Stimulated activated CD8-positive, alpha-beta memory T cell treated with anti-CD3 and anti-CD28 coated beads, Interleukin-15, amount 100 ng/mL, for 24 hours (primary cell): ENCODE results near the gene UPF3A.
"Not testable (repeated sequence)": the region's sequence is repeated elsewhere in the genome, so short reads cannot be mapped to it uniquely, and the experiment has no call there.

Source experiments
- DNase-seq: peaks from one replicate; pipeline ENCODE4 v3.0.0-alpha.2; 2020; ENCODE audit warnings: low read depth

UPF3A gene

DNA sequence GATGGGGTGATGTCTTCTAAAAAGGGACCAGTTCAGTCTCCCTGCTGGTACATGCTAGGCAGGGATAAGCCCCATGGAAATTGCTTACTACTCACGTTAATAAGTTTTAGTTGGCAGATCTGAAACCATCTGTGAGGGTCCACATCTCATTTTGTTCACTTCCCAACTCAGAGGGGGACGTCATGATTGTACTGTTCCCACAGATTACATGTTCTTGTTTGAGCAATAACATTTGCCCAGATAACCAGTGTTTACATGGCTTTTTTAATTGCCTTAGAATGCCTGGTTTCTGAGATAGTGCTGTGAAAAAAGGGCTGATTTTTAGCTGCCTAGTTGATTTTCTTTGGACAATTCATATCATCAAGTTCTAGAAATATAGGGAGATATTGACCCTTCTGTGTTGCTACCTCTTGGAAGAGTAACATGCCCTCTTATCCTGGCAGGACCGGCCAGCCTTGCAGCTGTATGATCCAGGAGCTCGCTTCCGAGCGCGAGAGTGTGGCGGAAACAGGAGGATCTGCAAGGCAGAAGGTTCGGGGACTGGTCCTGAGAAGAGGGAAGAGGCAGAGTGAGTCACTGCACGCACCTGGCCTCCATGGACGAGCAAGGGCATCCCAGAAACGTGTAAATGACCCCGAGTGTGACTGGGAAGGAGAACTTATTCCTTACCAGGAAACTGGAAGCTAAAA, 23.1 kb downstream of the UPF3A start:
- no peak for DNase-seq

DNA sequence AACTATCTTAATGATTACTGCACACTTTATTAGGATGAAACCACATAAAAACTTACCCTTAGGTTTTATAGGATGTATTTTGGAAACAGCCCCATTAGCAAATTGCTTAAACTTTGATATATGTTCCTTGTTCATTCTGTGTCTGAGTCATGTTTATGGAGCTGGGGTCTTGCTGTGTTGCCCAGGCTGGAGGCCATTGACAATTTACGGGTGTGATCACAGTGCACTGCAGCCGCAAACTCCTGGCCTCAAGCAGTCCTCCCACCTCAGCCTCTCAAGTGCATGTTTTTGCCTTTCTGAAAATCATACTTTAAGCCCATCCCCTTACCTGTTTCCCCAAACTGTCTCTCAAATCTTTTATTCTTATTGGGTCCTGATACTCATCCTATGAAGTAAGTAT, 27.7 kb downstream of the UPF3A start:
- no peak for DNase-seq

DNA sequence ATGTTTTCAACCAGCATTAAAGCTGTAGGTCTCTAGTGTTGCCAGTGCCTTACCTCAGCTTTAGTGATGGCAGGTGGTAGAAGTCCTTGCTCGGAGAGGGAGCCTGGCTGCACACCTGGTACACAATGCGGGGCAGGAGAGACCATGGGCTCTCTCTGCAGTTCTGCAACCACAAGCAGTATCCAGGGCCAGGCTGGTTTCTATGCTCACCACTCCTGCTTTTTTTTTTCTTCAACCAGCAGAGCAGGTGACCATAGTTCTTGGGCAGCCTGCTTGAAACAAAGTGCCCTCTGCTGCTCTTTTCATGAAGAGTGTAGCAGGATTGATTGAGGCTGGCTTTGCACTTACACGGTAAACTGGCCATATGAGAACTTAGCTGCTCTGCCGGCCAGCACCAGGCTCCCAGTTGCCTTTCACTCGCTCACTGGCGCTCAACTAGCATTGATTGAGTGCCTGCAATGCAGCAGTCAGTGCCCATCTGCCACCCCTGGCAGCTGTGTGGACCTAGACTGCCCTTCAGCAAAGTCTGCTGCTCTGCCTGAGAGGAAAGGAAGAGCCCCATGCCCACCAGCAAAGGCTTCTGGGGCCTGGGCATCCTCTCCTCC, 28.5 kb downstream of the UPF3A start:
- no peak for DNase-seq

DNA sequence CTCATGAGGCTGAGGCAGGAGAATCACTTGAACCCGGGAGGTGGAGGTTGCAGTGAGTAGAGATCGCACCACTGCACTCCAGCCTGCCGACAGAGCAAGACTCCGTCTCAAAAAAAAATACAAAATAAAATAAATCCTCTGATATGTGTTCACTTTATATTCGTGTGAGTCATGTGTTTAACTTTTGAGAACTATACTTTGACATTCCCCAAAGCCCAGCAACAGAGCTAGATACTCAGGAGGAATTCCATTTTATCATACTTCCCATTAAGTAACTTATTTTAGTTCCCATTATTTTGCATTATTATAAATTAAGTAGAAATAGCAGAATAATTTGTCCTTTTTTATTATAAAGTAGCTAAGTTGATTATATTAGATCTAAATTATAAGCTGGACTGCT, 29.6 kb downstream of the UPF3A start:
- no peak for DNase-seq

DNA sequence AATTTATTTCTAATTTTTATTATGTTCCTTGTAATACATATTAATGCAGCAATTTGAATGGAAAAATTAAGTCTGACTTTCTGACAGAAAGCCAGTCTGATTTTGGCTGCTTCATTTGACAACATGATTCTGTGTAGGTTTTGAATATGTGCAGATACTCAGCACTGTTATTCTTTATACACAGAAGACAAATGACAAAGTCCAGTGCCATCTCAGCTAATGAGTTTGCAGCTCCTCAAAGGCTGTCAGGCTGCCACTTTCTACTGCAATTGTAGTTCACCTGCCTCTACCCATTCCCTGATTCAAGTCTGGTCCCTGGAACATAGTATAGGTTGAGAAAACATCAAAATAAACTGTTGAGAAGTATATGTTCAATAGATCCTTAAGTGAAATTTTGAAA, 30.0 kb downstream of the UPF3A start:
- no peak for DNase-seq

DNA sequence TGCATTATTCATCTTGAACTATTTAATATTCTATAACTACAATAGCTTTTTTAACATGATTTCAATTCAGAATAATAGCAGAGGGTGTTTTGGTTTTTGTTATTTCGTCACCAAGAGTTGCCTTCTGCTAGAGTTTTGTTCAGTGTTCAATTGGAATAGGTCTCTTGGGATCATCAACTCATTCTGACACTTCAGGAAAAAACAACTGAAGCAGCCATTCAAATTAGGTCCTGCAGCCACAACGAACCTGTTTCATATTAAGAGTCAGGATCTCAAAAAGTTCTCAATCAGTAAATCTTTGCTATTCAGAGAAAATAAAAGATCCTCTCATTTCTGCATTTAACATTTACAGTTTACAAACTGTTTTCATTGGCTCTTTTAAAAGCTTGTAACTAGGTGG, 30.5 kb downstream of the UPF3A start:
- DNase-seq = no peak

DNA sequence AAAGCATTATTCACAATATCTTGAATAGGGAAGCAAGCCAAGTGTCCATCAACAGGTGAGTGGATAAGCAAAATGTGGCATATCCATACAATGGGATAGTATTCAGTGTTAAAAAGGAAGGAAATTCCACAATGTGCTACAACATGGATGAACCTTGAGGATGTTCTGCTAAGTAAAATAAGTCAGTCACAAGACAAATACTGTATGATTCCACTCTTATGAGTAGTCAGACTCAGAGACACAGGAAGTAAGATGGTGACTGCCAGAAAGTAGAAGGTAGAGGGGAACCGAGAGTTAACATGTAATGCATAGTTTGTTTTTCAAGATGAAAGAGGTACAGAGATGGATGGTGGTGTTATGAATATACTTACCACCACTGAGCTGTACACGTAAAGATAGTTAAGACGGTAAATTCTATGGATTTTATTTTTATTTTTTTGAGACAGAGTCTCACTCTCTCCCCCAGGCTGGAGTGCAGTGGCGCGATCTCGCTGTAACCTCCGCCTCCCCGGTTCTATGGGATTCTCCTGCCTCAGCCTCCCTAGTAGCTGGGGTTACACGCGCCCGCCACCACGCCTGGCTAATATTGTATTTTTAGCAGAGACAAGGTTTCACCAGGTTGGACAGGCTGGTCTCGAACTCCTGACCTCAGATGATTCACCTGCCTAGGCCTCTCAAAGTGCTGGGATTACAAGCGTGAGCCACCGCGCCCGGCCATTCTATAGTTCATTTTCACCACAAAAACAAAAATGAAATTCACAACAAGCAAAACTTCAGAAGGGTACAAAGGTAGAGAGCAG, 31.9 kb downstream of the UPF3A start:
- DNase-seq = no peak

DNA sequence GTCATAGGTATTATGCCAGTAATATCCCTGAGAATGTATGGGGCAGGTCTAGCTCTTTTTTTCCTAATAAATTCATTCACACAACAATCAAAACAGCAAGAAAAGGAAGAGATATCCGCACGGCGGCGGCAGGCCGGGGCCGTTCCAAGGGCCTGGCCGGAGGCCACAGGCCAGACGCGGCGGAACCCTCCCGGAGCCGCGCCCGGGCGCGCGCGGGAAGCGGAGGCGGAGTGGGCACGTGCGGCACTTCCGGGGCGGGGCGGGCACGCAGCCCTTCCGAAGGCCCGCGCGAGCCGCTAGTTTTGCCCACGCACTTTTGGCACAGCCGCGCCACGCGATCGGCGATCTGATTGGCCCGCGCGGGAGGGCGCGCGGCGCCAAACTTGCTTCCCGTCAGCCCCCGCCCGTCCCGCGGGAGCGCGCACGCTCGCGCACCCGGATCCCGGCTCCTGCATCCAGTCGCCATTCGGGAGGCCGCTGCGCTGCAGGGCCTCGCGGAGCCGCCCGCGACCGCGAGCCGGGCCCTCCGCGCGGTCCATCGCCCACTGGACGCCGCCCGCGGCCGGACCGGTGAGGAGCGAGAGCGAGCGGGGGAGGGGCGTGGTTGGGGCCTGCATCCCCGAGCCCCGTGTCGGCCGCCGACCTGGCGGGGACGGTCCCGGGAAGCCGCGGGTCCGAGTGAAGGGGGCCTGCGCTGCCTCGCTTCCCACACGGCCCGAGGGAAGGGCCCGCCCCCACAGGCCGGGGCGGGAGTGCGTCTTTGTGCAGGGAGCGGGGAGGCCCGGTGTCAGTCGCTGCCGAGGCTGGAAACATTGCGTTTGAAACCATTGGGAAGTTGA, 32.9 kb downstream of the UPF3A start, which contains the start of gene CHAMP1:
Gene CHAMP1 (plus strand): TSS at position 430 of the 839 bp plus-strand sequence. CDS start 9,340 bp downstream, outside the sequence.
- peak; percentile 81 for DNase-seq

DNA sequence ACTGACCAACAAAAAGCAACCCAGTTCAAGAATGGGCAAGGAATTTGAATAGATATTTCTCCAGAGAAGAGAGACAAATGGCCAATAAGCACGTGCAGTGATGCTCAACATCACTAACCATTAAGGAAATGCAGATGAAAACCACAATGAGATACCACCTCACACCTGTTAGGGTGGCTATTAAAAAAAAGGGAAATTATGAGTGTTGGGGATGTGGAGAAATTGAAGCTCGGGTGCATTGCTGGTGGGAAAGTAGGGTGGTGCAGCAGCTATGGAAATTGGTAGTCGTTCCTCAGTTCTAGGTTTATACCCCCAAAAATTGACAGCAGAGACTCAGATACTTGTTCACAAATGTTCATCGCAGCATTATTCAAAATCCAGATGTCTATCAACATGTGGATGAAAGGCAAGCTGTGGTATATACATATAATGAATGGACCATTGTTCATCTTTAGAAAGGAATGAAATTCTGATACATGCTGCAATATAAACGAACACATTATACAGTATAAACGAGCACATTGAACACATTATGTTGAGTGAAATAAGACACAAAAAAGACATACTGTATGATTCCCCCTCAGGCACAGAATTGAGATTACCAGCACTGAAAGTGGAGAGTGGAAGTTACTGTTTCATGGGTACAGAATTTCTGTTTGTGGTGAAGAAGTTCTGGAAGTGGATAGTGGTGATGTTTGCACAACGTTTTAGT, 33.8 kb downstream of the UPF3A start:
- DNase-seq = no peak

DNA sequence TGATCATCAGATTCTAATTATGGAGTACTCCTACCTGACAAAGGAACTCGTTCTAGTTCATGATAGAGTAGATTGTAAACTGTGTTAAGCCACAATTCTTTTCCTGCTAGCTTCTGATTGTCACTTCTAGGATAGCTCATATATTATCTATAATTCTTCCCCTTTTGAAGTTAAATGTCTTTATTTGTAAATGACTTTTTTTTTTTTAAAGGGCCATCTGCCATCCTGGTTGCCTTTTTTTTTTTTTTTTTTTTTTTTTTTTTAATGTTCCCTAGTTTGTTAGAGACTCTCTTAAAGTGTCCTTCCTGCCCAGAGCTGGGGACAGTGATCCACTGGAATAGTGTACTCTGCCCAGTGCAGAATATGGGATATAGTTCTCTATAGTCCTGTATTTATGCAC, 37.2 kb downstream of the UPF3A start:
- DNase-seq = no peak

DNA sequence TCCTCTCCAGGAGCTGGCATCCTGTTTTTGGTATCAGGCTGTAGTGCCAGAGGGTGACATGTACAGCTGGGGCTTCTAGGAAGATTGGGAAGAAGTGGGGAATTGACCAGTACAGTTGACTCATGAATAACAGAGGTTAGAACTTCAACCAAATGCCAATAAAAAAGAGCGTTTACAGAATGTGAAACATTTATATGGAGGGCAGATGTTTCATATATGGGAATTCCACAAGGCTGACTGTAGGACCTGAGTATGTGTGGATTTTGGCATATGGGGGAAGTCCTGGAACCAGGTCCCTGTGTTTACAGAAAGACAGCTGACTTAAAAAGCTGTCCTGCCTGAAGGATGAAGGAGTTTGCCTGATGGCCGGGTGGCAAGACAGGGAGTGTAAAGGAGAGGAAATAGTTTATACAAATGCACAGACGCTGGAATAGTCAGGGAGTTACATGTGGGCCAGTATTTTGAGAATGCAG, 38.1 kb downstream of the UPF3A start:
- DNase-seq = no peak

DNA sequence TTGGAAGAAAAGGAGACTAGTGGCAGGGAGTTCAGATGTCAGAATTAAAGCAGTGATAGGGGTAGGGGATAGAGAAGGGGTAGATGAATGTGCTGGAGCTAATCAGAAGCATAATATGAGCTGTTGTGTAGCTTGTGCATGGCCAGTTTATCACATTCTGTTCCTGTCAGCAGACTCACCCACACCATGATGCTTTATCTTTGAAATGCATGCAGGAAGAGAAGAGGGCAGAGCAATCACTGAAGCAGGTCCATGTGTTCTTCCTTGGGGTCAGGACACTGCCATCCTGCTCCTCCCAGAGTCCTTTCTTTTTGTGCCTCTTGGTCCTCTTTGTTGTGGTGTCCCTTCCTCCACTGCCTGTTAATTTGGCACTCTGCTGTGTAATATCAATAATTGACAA, 38.7 kb downstream of the UPF3A start:
- DNase-seq = no peak

DNA sequence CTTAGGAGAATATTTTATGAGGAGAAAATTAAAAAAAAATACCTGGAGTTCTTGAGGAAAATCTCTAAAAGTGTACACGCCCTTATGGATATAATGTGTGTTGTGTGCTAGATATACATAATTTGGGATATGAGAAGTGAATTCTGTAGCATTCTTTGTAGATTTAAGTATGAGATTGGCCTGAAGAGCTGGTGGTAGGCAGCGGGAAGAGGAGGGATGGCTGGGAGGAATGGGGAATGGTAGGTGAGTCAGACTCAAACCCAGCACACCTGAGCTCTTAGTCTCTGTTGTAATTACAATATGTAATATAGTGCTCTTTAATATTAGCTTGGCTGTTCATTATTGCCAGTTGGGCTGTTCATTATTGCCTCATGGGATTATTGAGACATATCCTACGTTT, 39.9 kb downstream of the UPF3A start:
- no peak for DNase-seq

DNA sequence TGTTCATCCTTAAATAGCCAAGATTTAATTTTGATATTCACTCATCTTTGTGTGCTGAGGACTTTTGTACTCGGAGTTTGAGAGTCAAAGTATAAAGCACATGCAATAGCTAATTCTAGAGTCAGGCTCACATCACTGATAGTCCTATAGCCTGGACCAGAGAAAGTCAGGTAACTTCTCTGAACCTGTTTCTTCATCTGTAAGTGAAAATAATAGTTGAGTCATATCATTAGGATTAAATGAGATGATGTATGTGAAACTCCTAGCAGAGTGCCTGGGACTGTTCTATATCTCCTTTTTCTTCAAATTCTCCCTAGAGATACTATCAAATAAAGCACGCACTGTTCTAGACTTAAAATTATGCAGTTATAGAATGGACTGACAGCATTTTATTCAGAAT, 41.9 kb downstream of the UPF3A start:
- no peak for DNase-seq

DNA sequence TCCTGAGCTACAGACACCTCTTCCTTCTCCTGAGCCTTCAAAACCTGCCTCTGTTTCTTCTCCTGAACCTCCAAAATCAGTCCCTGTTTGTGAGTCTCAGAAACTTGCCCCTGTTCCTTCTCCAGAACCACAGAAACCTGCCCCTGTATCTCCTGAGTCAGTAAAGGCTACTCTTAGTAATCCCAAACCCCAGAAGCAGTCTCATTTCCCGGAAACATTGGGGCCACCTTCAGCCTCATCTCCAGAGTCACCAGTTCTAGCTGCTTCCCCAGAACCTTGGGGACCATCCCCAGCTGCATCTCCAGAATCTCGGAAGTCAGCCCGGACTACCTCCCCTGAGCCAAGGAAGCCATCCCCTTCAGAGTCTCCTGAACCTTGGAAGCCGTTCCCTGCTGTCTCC, 42.9 kb downstream of the UPF3A start:
- DNase-seq = no peak

DNA sequence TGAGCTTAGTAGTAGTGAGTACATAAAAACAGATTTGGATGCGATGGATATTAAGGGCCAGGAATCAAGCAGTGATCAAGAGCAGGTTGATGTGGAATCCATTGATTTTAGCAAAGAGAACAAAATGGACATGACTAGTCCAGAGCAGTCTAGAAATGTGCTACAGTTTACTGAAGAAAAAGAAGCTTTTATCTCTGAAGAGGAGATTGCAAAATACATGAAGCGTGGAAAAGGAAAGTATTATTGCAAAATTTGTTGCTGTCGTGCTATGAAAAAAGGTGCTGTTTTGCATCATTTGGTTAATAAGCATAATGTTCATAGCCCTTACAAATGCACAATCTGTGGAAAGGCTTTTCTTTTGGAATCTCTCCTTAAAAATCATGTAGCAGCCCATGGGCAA, 44.3 kb downstream of the UPF3A start:
- no peak for DNase-seq

DNA sequence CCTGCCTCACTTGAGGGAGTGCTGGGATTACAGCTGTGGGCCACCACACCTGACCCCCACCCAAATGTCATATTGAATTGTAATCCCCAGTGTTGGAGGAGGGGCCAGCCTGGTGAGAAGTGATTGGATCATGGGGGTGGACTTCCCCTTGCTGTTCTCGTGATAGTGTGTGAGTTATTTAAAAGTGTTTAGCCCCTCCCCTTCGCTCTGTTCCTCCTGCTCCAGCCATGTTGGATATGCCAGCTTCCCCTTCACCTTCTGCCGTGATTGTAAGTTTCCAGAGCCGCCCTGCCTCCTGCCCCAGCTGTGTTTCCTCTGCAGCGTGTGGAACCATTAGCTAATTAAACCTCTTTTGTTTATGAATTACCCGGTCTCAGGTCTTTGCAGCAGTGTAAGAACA, 46.6 kb downstream of the UPF3A start:
- DNase-seq = no peak

DNA sequence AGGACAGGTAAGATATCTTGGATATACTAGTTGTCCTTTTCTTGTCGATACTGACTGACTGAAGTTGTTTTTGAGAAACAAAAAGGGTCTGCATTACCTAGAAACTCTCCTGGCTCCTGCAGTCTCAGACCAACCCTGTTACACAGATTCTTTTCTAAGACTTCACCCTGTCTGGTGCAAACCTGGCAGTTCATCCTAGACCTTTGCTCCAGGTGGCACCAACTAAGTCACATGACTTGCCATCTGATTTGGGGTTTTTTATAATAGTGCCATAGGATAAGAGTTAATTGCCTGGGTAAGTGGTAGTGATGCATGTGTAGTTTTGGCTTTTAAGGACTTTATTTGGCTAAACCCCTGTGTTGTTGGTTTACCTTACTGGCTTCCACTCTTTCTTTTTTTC, 47.2 kb downstream of the UPF3A start:
- no peak for DNase-seq

DNA sequence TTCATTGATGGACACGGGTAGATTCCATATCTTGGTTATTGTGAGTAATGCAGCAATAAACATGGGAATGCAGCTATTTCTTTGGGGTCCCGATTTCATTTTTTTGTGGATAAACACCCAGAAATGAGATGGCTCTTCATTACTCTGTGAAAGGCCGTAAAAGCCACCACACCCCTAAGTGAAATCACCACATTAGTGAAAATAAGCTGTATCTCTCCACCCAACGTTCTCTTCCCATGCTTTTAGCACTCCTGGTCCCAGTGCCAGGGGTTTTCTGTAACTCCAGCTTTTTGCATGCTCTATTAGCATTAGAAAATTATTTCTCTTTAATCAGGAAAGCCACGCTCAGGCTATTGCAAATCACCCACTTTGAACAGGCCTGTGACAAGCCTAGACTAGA, 48.7 kb downstream of the UPF3A start:
- DNase-seq = no peak

DNA sequence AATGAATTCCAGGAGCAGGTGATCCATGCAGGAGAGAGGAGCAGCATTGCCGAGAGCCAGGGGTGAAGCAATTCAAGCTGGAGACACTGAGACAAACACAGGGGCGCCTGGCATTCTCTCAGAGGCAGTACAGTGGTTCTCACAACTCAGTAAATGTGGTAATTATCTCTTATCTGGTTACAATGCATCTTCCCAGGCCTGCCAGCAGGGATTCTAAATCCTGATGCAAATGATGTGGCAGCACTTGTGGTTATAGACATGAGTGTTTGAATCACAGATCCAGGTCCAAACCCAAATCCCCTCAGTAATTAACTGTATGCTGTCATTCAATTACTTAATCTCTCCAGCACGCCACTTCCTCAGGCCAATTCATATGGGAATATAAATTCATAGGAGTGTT, 52.5 kb downstream of the UPF3A start:
- DNase-seq = not testable (repeated sequence)

DNA sequence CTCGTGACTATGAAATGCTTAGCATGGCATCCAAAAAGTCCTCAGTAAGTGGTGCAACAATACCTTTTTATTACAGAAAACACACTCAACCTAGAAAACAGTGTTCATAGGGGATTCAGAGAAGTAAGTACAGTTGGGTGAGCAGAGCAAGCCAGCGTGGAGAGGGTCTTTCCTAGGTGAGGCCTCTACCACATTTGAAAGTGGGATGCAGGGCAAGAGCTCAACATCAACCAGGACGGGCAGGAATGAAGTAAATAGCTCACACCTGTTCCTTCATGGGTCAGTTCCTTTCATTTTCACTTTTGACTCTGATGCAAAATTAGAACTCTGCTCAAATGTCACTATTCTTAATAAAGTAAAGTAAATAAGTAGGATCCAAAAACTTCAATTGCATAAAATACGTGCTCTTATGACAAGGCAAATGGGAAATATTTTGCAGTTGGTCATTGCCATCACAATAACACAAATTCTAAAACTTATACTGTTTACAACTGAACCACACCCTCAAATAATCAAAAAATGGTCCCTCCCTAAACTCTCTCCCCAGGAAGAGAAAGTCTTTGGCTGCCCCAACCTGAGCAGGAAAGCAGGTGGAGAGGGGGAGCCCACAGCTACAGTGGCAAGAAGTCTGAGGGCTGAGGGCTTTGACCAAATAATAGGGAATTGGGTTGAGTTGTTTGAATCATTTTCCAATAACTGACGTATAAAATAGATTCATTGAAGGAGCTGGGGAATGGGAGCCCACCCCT, 53.1 kb downstream of the UPF3A start:
- DNase-seq = no peak
